Measurements from ENCODE around the gene USP27X. TPM values are rescaled to one million over a fixed set of nuclear protein-coding genes. Genes with fewer than 3 reads are reported as not detected.

USP27X gene
- polyA plus RNA-seq, 1 experiment: 4.2 TPM

GRCh38 chrX:49845701-49846403 lies 33.4 kb upstream of the USP27X start:
- Histone ChIP-seq H3K27ac (ENCODE audit: low read depth, low read length) (no peak overlapping the region), H3K9me3 (ENCODE audit: control insufficient read depth, insufficient read depth, low read length) (no peaks in the 10 kb centered on the region), H3K27me3 (ENCODE audit: control insufficient read depth, insufficient read depth, low read length) (no peaks in the 10 kb centered on the region), H3K4me3 (ENCODE audit: low read depth, low read length) (no peak overlapping the region)
- CTCF ChIA-PET: no interaction called here
- POLR2A ChIA-PET: no interaction called here
- DNase-seq (ENCODE audit: low read depth, low spot score): no peak
- no peak for TF ChIP-seq CTCF (IDR thresholded peaks at IDR 0.05; ENCODE audit: low read depth, low read length)

GRCh38 chrX:49846522-49846921 lies 32.8 kb upstream of the USP27X start:
- H3K27ac ChIP-seq (ENCODE audit: low read depth, low read length): no peak overlapping the region
- CTCF ChIA-PET: no interaction called here
- no peak for TF ChIP-seq CTCF (IDR thresholded peaks at IDR 0.05; ENCODE audit: low read depth, low read length)
- H3K4me3 ChIP-seq (ENCODE audit: low read depth, low read length): no peak overlapping the region
- no peaks in the 10 kb centered on the region for H3K9me3 ChIP-seq (ENCODE audit: control insufficient read depth, insufficient read depth, low read length)
- DNase-seq (ENCODE audit: low read depth, low spot score): no peak
- POLR2A ChIA-PET: no interaction called here
- no peaks in the 10 kb centered on the region for H3K27me3 ChIP-seq (ENCODE audit: control insufficient read depth, insufficient read depth, low read length)

GRCh38 chrX:49848275-49848674 lies 31.0 kb upstream of the USP27X start:
- Histone ChIP-seq H3K4me3 (ENCODE audit: low read depth, low read length) (no peak overlapping the region), H3K27ac (ENCODE audit: low read depth, low read length) (no peak overlapping the region), H3K27me3 (ENCODE audit: control insufficient read depth, insufficient read depth, low read length) (no peaks in the 10 kb centered on the region), H3K9me3 (ENCODE audit: control insufficient read depth, insufficient read depth, low read length) (no peaks in the 10 kb centered on the region)
- DNase-seq (ENCODE audit: low read depth, low spot score): no peak
- POLR2A ChIA-PET: no interaction called here
- CTCF ChIA-PET: interaction anchor here (1.0 kb wide), 1 partner anchor 9 kb away, joined by 6 read pairs; no protein-coding TSS in a partner anchor
- TF ChIP-seq CTCF (IDR thresholded peaks at IDR 0.05; ENCODE audit: low read depth, low read length): no peak

GRCh38 chrX:49850028-49850427 lies 29.3 kb upstream of the USP27X start:
- H3K27ac ChIP-seq (ENCODE audit: low read depth, low read length): no peak overlapping the region
- no peaks in the 10 kb centered on the region for H3K27me3 ChIP-seq (ENCODE audit: control insufficient read depth, insufficient read depth, low read length)
- no peaks in the 10 kb centered on the region for H3K9me3 ChIP-seq (ENCODE audit: control insufficient read depth, insufficient read depth, low read length)
- DNase-seq (ENCODE audit: low read depth, low spot score): no peak
- ChIA-PET POLR2A (no interaction called here), CTCF (no interaction called here)
- TF ChIP-seq CTCF (IDR thresholded peaks at IDR 0.05; ENCODE audit: low read depth, low read length): no peak
- H3K4me3 ChIP-seq (ENCODE audit: low read depth, low read length): no peak overlapping the region

- ChIA-PET POLR2A (no interaction called here), CTCF (no interaction called here)
- no peaks in the 10 kb centered on the region for H3K27me3 ChIP-seq (ENCODE audit: control insufficient read depth, insufficient read depth, low read length)
- no peak for TF ChIP-seq CTCF (IDR thresholded peaks at IDR 0.05; ENCODE audit: low read depth, low read length)
- no peak for DNase-seq (ENCODE audit: low read depth, low spot score)
- H3K4me3 ChIP-seq (ENCODE audit: low read depth, low read length): no peak overlapping the region
- H3K9me3 ChIP-seq (ENCODE audit: control insufficient read depth, insufficient read depth, low read length): no peaks in the 10 kb centered on the region
- no peak overlapping the region for H3K27ac ChIP-seq (ENCODE audit: low read depth, low read length)
These were observed 25.6 kb upstream of the USP27X start for GRCh38 chrX:49853661-49854060.
